ENCODE data around the gene PKN1. TPM values are rescaled to one million over a fixed set of nuclear protein-coding genes. Genes with fewer than 3 reads are reported as not detected.
A peak's percentile ranks its signal among the peaks of the same experiment; 100 is the strongest.

The PKN1 gene
- total RNA-seq, 2 experiments from 2014 or later = 244 to 263 TPM

GRCh38 chr19:14510311-14511228 is 77.5 kb downstream of the PKN1 start:
- DNase-seq (no peak), ATAC-seq (no peak)
- CTCF ChIA-PET = interaction anchor here (1.6 to 3.3 kb wide), 2 partner anchors 30 to 40 kb away, joined by 5 to 13 read pairs; no protein-coding TSS in a partner anchor

GRCh38 chr19:14511229-14511593 is 78.1 kb downstream of the PKN1 start:
- H3K27me3 Mint-ChIP-seq (ENCODE audit: low read depth) = no peaks in the 10 kb centered on the region
- DNase-seq = no peak
- peaks cover 32% of the 10 kb centered on the region for H3K36me3 Mint-ChIP-seq (ENCODE audit: low read depth)
- ChIA-PET CTCF (interaction anchor here (1.0 kb wide), 1 partner anchor 374 kb away, joined by 3 read pairs; the partner anchor contains the start of gene ASF1B), POLR2A (interaction anchor here (1.1 kb wide), 1 partner anchor 11 kb away, joined by 3 read pairs; no protein-coding TSS in a partner anchor)
- H3K27ac Mint-ChIP-seq = no peak overlapping the region
- H3K4me1 Mint-ChIP-seq (ENCODE audit: low read depth) = peaks cover 57% of the 10 kb centered on the region
- no peak overlapping the region for H3K4me3 Mint-ChIP-seq
- no peaks in the 10 kb centered on the region for H3K9me3 Mint-ChIP-seq (ENCODE audit: insufficient read depth)
- no peak for ATAC-seq

More at GRCh38 chr19:14510311-14511228, 77.5 kb downstream of the PKN1 start:
- Mint-ChIP-seq H3K4me3 (no peak overlapping the region), H3K4me1 (ENCODE audit: low read depth) (peaks cover 57% of the 10 kb centered on the region), H3K27ac (no peak overlapping the region), H3K27me3 (ENCODE audit: low read depth) (no peaks in the 10 kb centered on the region), H3K9me3 (ENCODE audit: insufficient read depth) (no peaks in the 10 kb centered on the region), H3K36me3 (ENCODE audit: low read depth) (peaks cover 25% of the 10 kb centered on the region)
- POLR2A ChIA-PET = interaction anchor here (0.8 to 7.4 kb wide), 3 partner anchors 9 to 126 kb away, joined by 3 to 203 read pairs (median 3); partner anchors contain the start of gene DNAJB1

- DNase-seq = no peak
- Mint-ChIP-seq H3K9me3 (ENCODE audit: insufficient read depth) (no peaks in the 10 kb centered on the region), H3K27ac (no peak overlapping the region), H3K4me1 (ENCODE audit: low read depth) (peaks cover 50% of the 10 kb centered on the region), H3K36me3 (ENCODE audit: low read depth) (peaks cover 44% of the 10 kb centered on the region), H3K4me3 (no peak overlapping the region), H3K27me3 (ENCODE audit: low read depth) (no peaks in the 10 kb centered on the region)
- CTCF ChIA-PET = interaction anchor here (0.7 to 1.8 kb wide), 3 partner anchors 8 to 376 kb away, joined by 3 to 9 read pairs (median 3); partner anchors contain the start of gene ASF1B
- no peak for ATAC-seq
- POLR2A ChIA-PET = interaction anchor here (2.0 kb wide), 1 partner anchor 9 kb away, joined by 5 read pairs; no protein-coding TSS in a partner anchor
Observed at GRCh38 chr19:14512406-14512961, 79.4 kb downstream of the PKN1 start.

- Mint-ChIP-seq H3K4me3 (peak overlapping the region; percentile 94), H3K36me3 (ENCODE audit: low read depth) (peaks cover 50% of the 10 kb centered on the region), H3K27ac (peak overlapping the region; percentile 56), H3K27me3 (ENCODE audit: low read depth) (no peaks in the 10 kb centered on the region), H3K9me3 (ENCODE audit: insufficient read depth) (no peaks in the 10 kb centered on the region), H3K4me1 (ENCODE audit: low read depth) (peaks cover 49% of the 10 kb centered on the region)
- DNase-seq = no peak
- ChIA-PET CTCF (interaction anchor here (1.8 kb wide), 1 partner anchor 10 kb away, joined by 9 read pairs; no protein-coding TSS in a partner anchor), POLR2A (interaction anchor here (0.6 to 11.2 kb wide), 3 partner anchors 8 to 465 kb away, joined by 3 to 203 read pairs (median 8); no protein-coding TSS in a partner anchor)
- ATAC-seq = no peak
Observed at GRCh38 chr19:14514215-14514863, 81.2 kb downstream of the PKN1 start.

GRCh38 chr19:14515501-14516047 is 82.5 kb downstream of the PKN1 start:
- ChIA-PET CTCF (interaction anchor here (0.9 to 5.2 kb wide), 2 partner anchors 9 to 41 kb away, joined by 3 to 75 read pairs; no protein-coding TSS in a partner anchor), POLR2A (interaction anchor here (1.1 to 11.2 kb wide), 3 partner anchors 9 to 134 kb away, joined by 3 to 203 read pairs (median 3); partner anchors contain the start of gene ADGRE5)
- Mint-ChIP-seq H3K9me3 (ENCODE audit: insufficient read depth) (no peaks in the 10 kb centered on the region), H3K4me1 (ENCODE audit: low read depth) (peaks cover 54% of the 10 kb centered on the region), H3K27ac (peak overlapping the region; percentile 80), H3K27me3 (ENCODE audit: low read depth) (no peaks in the 10 kb centered on the region), H3K36me3 (ENCODE audit: low read depth) (peaks cover 50% of the 10 kb centered on the region), H3K4me3 (peak overlapping the region; percentile 94)
- ATAC-seq = no peak
- DNase-seq = no peak

- Mint-ChIP-seq H3K27me3 (ENCODE audit: low read depth) (no peaks in the 10 kb centered on the region), H3K4me3 (peak overlapping the region; percentile 94)
- no peak for DNase-seq
Observed at GRCh38 chr19:14516048-14516534, 83.0 kb downstream of the PKN1 start.

GRCh38 chr19:14516746-14517438 is 83.8 kb downstream of the PKN1 start:
- peak; percentile 51 for DNase-seq
- CTCF ChIA-PET = interaction anchor here (1.0 to 5.2 kb wide), 5 partner anchors 9 to 40 kb away, joined by 3 to 75 read pairs (median 3); no protein-coding TSS in a partner anchor
- Mint-ChIP-seq H3K4me3 (peak overlapping the region; percentile 94), H3K27ac (peak overlapping the region; percentile 80), H3K36me3 (ENCODE audit: low read depth) (peaks cover 50% of the 10 kb centered on the region), H3K4me1 (ENCODE audit: low read depth) (peaks cover 54% of the 10 kb centered on the region), H3K27me3 (ENCODE audit: low read depth) (no peaks in the 10 kb centered on the region), H3K9me3 (ENCODE audit: insufficient read depth) (no peaks in the 10 kb centered on the region)
- no peak for ATAC-seq
- POLR2A ChIA-PET = interaction anchor here (0.6 to 11.2 kb wide), 13 partner anchors 9 to 153 kb away, joined by 3 to 203 read pairs (median 4); partner anchors contain the start of genes ADGRE5 and TECR

More at GRCh38 chr19:14516048-14516534, 83.0 kb downstream of the PKN1 start:
- peak overlapping the region; percentile 80 for H3K27ac Mint-ChIP-seq
- CTCF ChIA-PET = interaction anchor here (0.9 to 5.2 kb wide), 3 partner anchors 10 to 40 kb away, joined by 3 to 75 read pairs (median 10); no protein-coding TSS in a partner anchor
- peaks cover 50% of the 10 kb centered on the region for H3K36me3 Mint-ChIP-seq (ENCODE audit: low read depth)
- no peak for ATAC-seq
- H3K4me1 Mint-ChIP-seq (ENCODE audit: low read depth) = peaks cover 51% of the 10 kb centered on the region
- no peaks in the 10 kb centered on the region for H3K9me3 Mint-ChIP-seq (ENCODE audit: insufficient read depth)
- POLR2A ChIA-PET = interaction anchor here (1.1 to 11.2 kb wide), 5 partner anchors 9 to 134 kb away, joined by 3 to 203 read pairs (median 6); partner anchors contain the start of genes ADGRE5 and TECR

- Mint-ChIP-seq H3K27ac (peak overlapping the region; percentile 80), H3K4me3 (peak overlapping the region; percentile 94), H3K36me3 (ENCODE audit: low read depth) (peaks cover 50% of the 10 kb centered on the region), H3K27me3 (ENCODE audit: low read depth) (no peaks in the 10 kb centered on the region), H3K4me1 (ENCODE audit: low read depth) (peaks cover 60% of the 10 kb centered on the region), H3K9me3 (ENCODE audit: insufficient read depth) (no peaks in the 10 kb centered on the region)
- ChIA-PET POLR2A (interaction anchor here (0.6 to 11.2 kb wide), 18 partner anchors 8 to 645 kb away, joined by 3 to 203 read pairs (median 4); partner anchors contain the start of gene TECR), CTCF (interaction anchor here (1.0 to 5.2 kb wide), 7 partner anchors 9 to 381 kb away, joined by 3 to 75 read pairs (median 4); partner anchors contain the start of gene ASF1B)
- DNase-seq (peak; percentile 47), ATAC-seq (peak; percentile 0)
Observed at GRCh38 chr19:14517446-14517839, 84.3 kb downstream of the PKN1 start.

GRCh38 chr19:14517840-14518505 is 84.9 kb downstream of the PKN1 start, which contains the start of gene DNAJB1:
Gene DNAJB1, minus strand, starts transcription at chr19:14518397. Its CDS starts 48 bp downstream, at chr19:14518349.
- Mint-ChIP-seq H3K4me3 (peak within 1 kb of the TSS; percentile 94), H3K9me3 (ENCODE audit: insufficient read depth) (no peaks in the 10 kb centered on the region), H3K27ac (peak within 1 kb of the TSS; percentile 96), H3K36me3 (ENCODE audit: low read depth) (peaks cover 52% of the 10 kb centered on the region), H3K27me3 (ENCODE audit: low read depth) (no peaks in the 10 kb centered on the region), H3K4me1 (ENCODE audit: low read depth) (peaks cover 65% of the 10 kb centered on the region)
- CTCF ChIA-PET = interaction anchor here (0.7 to 5.2 kb wide), 11 partner anchors 8 to 381 kb away, joined by 3 to 75 read pairs (median 3); partner anchors contain the start of gene ASF1B
- POLR2A ChIA-PET = interaction anchor here (0.5 to 11.2 kb wide), 29 partner anchors 8 to 681 kb away, joined by 3 to 203 read pairs (median 4); partner anchors contain the start of gene TECR
- DNase-seq (peak; percentile 74), ATAC-seq (peak; percentile 73)

Measured in activated CD8-positive, alpha-beta T cell treated with anti-CD3 and anti-CD28 coated beads, Interleukin-2, amount 10 ng/mL, durations not matched to agents 7 days and 5 days (primary cell).